Uterus (tissue), 2 donors: ENCODE data around the gene GGA3.

Source experiments
- POLR2A ChIP-seq, 2 donors: fragments of 450-650 bp; IDR thresholded peaks; one replicate each; pipeline ENCODE4 v1.6.1; 2016; ENCODE audit warnings: antibody characterized with exemption in 2 of 2, mild to moderate bottlenecking in 1 of 2, moderate library complexity in 1 of 2
- TF ChIP-seq, protein P1 (sequence below), 4 experiments: fragments of 200-600 bp in 2 of 4; fragments of 450-650 bp in 2 of 4; sonication (generic) in 2 of 4; IDR thresholded peaks; one replicate each; pipeline ENCODE4 v1.5.1; 2016 to 2019; ENCODE audit warnings: antibody characterized with exemption in 4 of 4, mild to moderate bottlenecking in 2 of 4, moderate library complexity in 1 of 4

DNA sequence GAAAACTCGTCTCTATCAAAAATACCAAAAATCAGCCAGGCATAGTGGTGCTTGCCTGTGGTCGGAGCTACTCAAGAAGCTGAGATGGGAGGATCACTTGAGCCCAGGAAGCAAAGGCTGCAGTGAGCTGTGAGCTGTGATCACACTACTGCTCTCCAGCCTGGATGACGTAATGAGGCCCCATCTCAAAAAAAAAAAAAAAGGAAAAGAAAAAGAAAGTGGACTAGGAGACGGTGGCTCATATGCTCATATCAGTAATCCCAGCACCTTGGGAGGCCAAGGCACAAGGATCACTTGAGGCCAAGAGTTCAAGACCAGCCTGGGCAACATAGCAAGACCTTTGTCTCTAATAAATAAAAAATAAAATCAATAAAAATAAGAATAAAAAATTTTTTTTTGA lies 69.8 kb downstream of the GGA3 start:
- TF ChIP-seq, protein P1, sequence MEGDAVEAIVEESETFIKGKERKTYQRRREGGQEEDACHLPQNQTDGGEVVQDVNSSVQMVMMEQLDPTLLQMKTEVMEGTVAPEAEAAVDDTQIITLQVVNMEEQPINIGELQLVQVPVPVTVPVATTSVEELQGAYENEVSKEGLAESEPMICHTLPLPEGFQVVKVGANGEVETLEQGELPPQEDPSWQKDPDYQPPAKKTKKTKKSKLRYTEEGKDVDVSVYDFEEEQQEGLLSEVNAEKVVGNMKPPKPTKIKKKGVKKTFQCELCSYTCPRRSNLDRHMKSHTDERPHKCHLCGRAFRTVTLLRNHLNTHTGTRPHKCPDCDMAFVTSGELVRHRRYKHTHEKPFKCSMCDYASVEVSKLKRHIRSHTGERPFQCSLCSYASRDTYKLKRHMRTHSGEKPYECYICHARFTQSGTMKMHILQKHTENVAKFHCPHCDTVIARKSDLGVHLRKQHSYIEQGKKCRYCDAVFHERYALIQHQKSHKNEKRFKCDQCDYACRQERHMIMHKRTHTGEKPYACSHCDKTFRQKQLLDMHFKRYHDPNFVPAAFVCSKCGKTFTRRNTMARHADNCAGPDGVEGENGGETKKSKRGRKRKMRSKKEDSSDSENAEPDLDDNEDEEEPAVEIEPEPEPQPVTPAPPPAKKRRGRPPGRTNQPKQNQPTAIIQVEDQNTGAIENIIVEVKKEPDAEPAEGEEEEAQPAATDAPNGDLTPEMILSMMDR (IDR thresholded peaks at IDR 0.05): no peak
- TF ChIP-seq POLR2A (IDR thresholded peaks at IDR 0.05): no peak
